ENCODE measurements around the gene VCAN.

- TF ChIP-seq CTCF (IDR thresholded peaks at IDR 0.05): no peak
- peak; percentile 52; the same call in 1 of the 2 replicates for TF ChIP-seq JUNB (IDR thresholded peaks at IDR 0.05)
- TF ChIP-seq MAFK (IDR thresholded peaks at IDR 0.05; ENCODE audit: partially characterized antibody): no peak
- TF ChIP-seq ESRRA (IDR thresholded peaks at IDR 0.05; ENCODE audit: borderline replicate concordance, low read length): no peak
- TF ChIP-seq MAX (IDR thresholded peaks at IDR 0.05): no peak
- TF ChIP-seq CBX2 (IDR thresholded peaks at IDR 0.05; ENCODE audit: borderline replicate concordance, low read depth): no peak
- TF ChIP-seq MYC (IDR thresholded peaks at IDR 0.05; ENCODE audit: borderline replicate concordance, low read length): no peak
- TF ChIP-seq POLR2A (IDR thresholded peaks at IDR 0.05; ENCODE audit: low read length): no peak
- no peak for TF ChIP-seq RFX5 (IDR thresholded peaks at IDR 0.05)
- no peak for TF ChIP-seq KDM5A (IDR thresholded peaks at IDR 0.05)
Observed at GRCh38 chr5:83563631-83564030, 92.1 kb downstream of the VCAN start.
